ENCODE measurements around the gene IFIH1.
A peak's percentile ranks its signal among the peaks of the same experiment; 100 is the strongest.

IFIH1 gene

GRCh38 chr2:162253435-162253834 lies 65.0 kb downstream of the IFIH1 start:
- Histone ChIP-seq H3K18ac (ENCODE audit: low read depth in 1 of 2, low read length in 2 of 2) (no peak overlapping the region), H4K8ac (ENCODE audit: low read length) (no peak overlapping the region), H2AFZ (ENCODE audit: low read depth, low read length) (no peak overlapping the region), H2BK12ac (ENCODE audit: low read length in 2 of 2) (no peak overlapping the region), H3K9me3 (ENCODE audit: control insufficient read depth, low read length) (no peaks in the 10 kb centered on the region), H3K23ac (ENCODE audit: low read length in 2 of 2) (no peak overlapping the region), H4K91ac (ENCODE audit: low read length) (no peak overlapping the region), H2BK5ac (ENCODE audit: low read depth, low read length, poor library complexity, severe bottlenecking) (no peak overlapping the region), H3K9ac (ENCODE audit: low read length) (no peak overlapping the region), H3K36me3 (ENCODE audit: control insufficient read depth in 1 of 2, insufficient read depth in 2 of 2, low read depth in 1 of 2, low read length in 2 of 2) (no peaks in the 10 kb centered on the region), H2AK5ac (ENCODE audit: low read length, severe bottlenecking) (no peak overlapping the region), H3K4me2 (ENCODE audit: low read length, poor library complexity, severe bottlenecking) (no peak overlapping the region), H3K4ac (ENCODE audit: low read depth in 1 of 2, low read length in 2 of 2) (no peak overlapping the region), H3K4me1 (ENCODE audit: control insufficient read depth, insufficient read depth, low read depth, low read length) (no peaks in the 10 kb centered on the region), H3K4me3 (ENCODE audit: insufficient read depth in 1 of 2, low read depth in 1 of 2, low read length in 2 of 2) (no peak overlapping the region), H2BK120ac (ENCODE audit: low read depth, low read length) (no peak overlapping the region), H2BK15ac (ENCODE audit: low read depth, poor library complexity, severe bottlenecking) (no peak overlapping the region), H3K27ac (ENCODE audit: low read length, poor library complexity, severe bottlenecking) (no peak overlapping the region), H3K27me3 (ENCODE audit: control insufficient read depth in 1 of 2, insufficient read depth in 1 of 2, low read length in 2 of 2) (no peaks in the 10 kb centered on the region), H3K14ac (ENCODE audit: low read length in 2 of 2) (no peak overlapping the region), H3K79me1 (replicated peaks; ENCODE audit: low read length, poor library complexity, severe bottlenecking) (no peaks in the 10 kb centered on the region)
- DNase-seq = no peak
- WGBS = 79% methylated on average over 3 of the region's 3 CpGs

- Histone ChIP-seq H3K9me3 (ENCODE audit: control insufficient read depth, low read length) (no peaks in the 10 kb centered on the region), H3K14ac (ENCODE audit: low read length in 2 of 2) (no peak overlapping the region), H3K18ac (ENCODE audit: low read depth in 1 of 2, low read length in 2 of 2) (no peak overlapping the region), H4K8ac (ENCODE audit: low read length) (no peak overlapping the region), H3K4ac (ENCODE audit: low read depth in 1 of 2, low read length in 2 of 2) (no peak overlapping the region), H2AK5ac (ENCODE audit: low read length, severe bottlenecking) (no peak overlapping the region), H3K9ac (ENCODE audit: low read length) (no peak overlapping the region), H2AFZ (ENCODE audit: low read depth, low read length) (no peak overlapping the region), H3K36me3 (ENCODE audit: control insufficient read depth in 1 of 2, insufficient read depth in 2 of 2, low read depth in 1 of 2, low read length in 2 of 2) (no peaks in the 10 kb centered on the region), H3K4me3 (ENCODE audit: insufficient read depth in 1 of 2, low read depth in 1 of 2, low read length in 2 of 2) (no peak overlapping the region), H3K27me3 (ENCODE audit: control insufficient read depth in 1 of 2, insufficient read depth in 1 of 2, low read length in 2 of 2) (no peaks in the 10 kb centered on the region), H2BK15ac (ENCODE audit: low read depth, poor library complexity, severe bottlenecking) (no peak overlapping the region), H2BK5ac (ENCODE audit: low read depth, low read length, poor library complexity, severe bottlenecking) (no peak overlapping the region), H3K27ac (ENCODE audit: low read length, poor library complexity, severe bottlenecking) (no peak overlapping the region), H3K4me1 (ENCODE audit: control insufficient read depth, insufficient read depth, low read depth, low read length) (no peaks in the 10 kb centered on the region), H2BK120ac (ENCODE audit: low read depth, low read length) (no peak overlapping the region), H4K91ac (ENCODE audit: low read length) (no peak overlapping the region), H2BK12ac (ENCODE audit: low read length in 2 of 2) (no peak overlapping the region), H3K23ac (ENCODE audit: low read length in 2 of 2) (no peak overlapping the region), H3K79me1 (replicated peaks; ENCODE audit: low read length, poor library complexity, severe bottlenecking) (no peaks in the 10 kb centered on the region), H3K4me2 (ENCODE audit: low read length, poor library complexity, severe bottlenecking) (no peak overlapping the region)
- 100% methylated on average over 2 of the region's 2 CpGs for WGBS
- no peak for DNase-seq
Measured at GRCh38 chr2:162252153-162252552, 66.3 kb downstream of the IFIH1 start.

- H3K27me3 ChIP-seq (ENCODE audit: control insufficient read depth in 1 of 2, insufficient read depth in 1 of 2, low read length in 2 of 2) = no peaks in the 10 kb centered on the region
- H2AK5ac ChIP-seq (ENCODE audit: low read length, severe bottlenecking) = no peak overlapping the region
- H3K36me3 ChIP-seq (ENCODE audit: control insufficient read depth in 1 of 2, insufficient read depth in 2 of 2, low read depth in 1 of 2, low read length in 2 of 2) = peaks cover 0 to 6% of the 10 kb centered on the region in 2 experiments
- H4K91ac ChIP-seq (ENCODE audit: low read length) = no peak overlapping the region
- H3K4me2 ChIP-seq (ENCODE audit: low read length, poor library complexity, severe bottlenecking) = no peak overlapping the region
- H3K14ac ChIP-seq (ENCODE audit: low read length in 2 of 2) = no peak overlapping the region
- H2BK12ac ChIP-seq (ENCODE audit: low read length in 2 of 2) = peak overlapping the region in 1 of 2 experiments; percentile 59
- H3K4ac ChIP-seq (ENCODE audit: low read depth in 1 of 2, low read length in 2 of 2) = no peak overlapping the region
- H3K27ac ChIP-seq (ENCODE audit: low read length, poor library complexity, severe bottlenecking) = no peak overlapping the region
- no peak overlapping the region for H2AFZ ChIP-seq (ENCODE audit: low read depth, low read length)
- H4K8ac ChIP-seq (ENCODE audit: low read length) = no peak overlapping the region
- H2BK5ac ChIP-seq (ENCODE audit: low read depth, low read length, poor library complexity, severe bottlenecking) = no peak overlapping the region
- H3K79me1 ChIP-seq (replicated peaks; ENCODE audit: low read length, poor library complexity, severe bottlenecking) = no peaks in the 10 kb centered on the region
- no peak overlapping the region for H3K9ac ChIP-seq (ENCODE audit: low read length)
- peak; percentile 75 for DNase-seq
- no peaks in the 10 kb centered on the region for H3K4me1 ChIP-seq (ENCODE audit: control insufficient read depth, insufficient read depth, low read depth, low read length)
- peak overlapping the region in 1 of 2 experiments; percentile 2 for H3K18ac ChIP-seq (ENCODE audit: low read depth in 1 of 2, low read length in 2 of 2)
- no peak overlapping the region for H2BK120ac ChIP-seq (ENCODE audit: low read depth, low read length)
- H3K23ac ChIP-seq (ENCODE audit: low read length in 2 of 2) = no peak overlapping the region
- no peaks in the 10 kb centered on the region for H3K9me3 ChIP-seq (ENCODE audit: control insufficient read depth, low read length)
- no peak overlapping the region for H3K4me3 ChIP-seq (ENCODE audit: insufficient read depth in 1 of 2, low read depth in 1 of 2, low read length in 2 of 2)
- H2BK15ac ChIP-seq (ENCODE audit: low read depth, poor library complexity, severe bottlenecking) = no peak overlapping the region
Measured at GRCh38 chr2:162245781-162246180, 72.7 kb downstream of the IFIH1 start.

- peak overlapping the region; percentile 42 for H3K9ac ChIP-seq (ENCODE audit: low read length)
- peak overlapping the region; percentile 54 for H2BK120ac ChIP-seq (ENCODE audit: low read depth, low read length)
- no peaks in the 10 kb centered on the region for H3K79me1 ChIP-seq (replicated peaks; ENCODE audit: low read length, poor library complexity, severe bottlenecking)
Measured at GRCh38 chr2:162245061-162245460, 73.4 kb downstream of the IFIH1 start.

More at GRCh38 chr2:162245061-162245460, 73.4 kb downstream of the IFIH1 start:
- Histone ChIP-seq H4K91ac (ENCODE audit: low read length) (no peak overlapping the region), H2BK15ac (ENCODE audit: low read depth, poor library complexity, severe bottlenecking) (no peak overlapping the region), H2BK5ac (ENCODE audit: low read depth, low read length, poor library complexity, severe bottlenecking) (no peak overlapping the region), H3K23ac (ENCODE audit: low read length in 2 of 2) (no peak overlapping the region), H4K8ac (ENCODE audit: low read length) (no peak overlapping the region), H3K9me3 (ENCODE audit: control insufficient read depth, low read length) (no peaks in the 10 kb centered on the region), H3K4me2 (ENCODE audit: low read length, poor library complexity, severe bottlenecking) (no peak overlapping the region), H3K14ac (ENCODE audit: low read length in 2 of 2) (no peak overlapping the region), H3K27ac (ENCODE audit: low read length, poor library complexity, severe bottlenecking) (peak overlapping the region; percentile 63), H3K18ac (ENCODE audit: low read depth in 1 of 2, low read length in 2 of 2) (peak overlapping the region in 1 of 2 experiments; percentile 60), H3K27me3 (ENCODE audit: control insufficient read depth in 1 of 2, insufficient read depth in 1 of 2, low read length in 2 of 2) (no peaks in the 10 kb centered on the region), H3K4me3 (ENCODE audit: insufficient read depth in 1 of 2, low read depth in 1 of 2, low read length in 2 of 2) (peak overlapping the region in 1 of 2 experiments; percentile 25), H2AK5ac (ENCODE audit: low read length, severe bottlenecking) (no peak overlapping the region), H3K4me1 (ENCODE audit: control insufficient read depth, insufficient read depth, low read depth, low read length) (no peaks in the 10 kb centered on the region), H3K36me3 (ENCODE audit: control insufficient read depth in 1 of 2, insufficient read depth in 2 of 2, low read depth in 1 of 2, low read length in 2 of 2) (peaks cover 0 to 13% of the 10 kb centered on the region in 2 experiments), H3K4ac (ENCODE audit: low read depth in 1 of 2, low read length in 2 of 2) (no peak overlapping the region), H2BK12ac (ENCODE audit: low read length in 2 of 2) (no peak overlapping the region), H2AFZ (ENCODE audit: low read depth, low read length) (no peak overlapping the region)
- DNase-seq = peak; percentile 76
- WGBS = 80% methylated on average over 1 of the region's 1 CpG
